Activated naive CD8-positive, alpha-beta T cell treated with anti-CD3 and anti-CD28 coated beads, Interleukin-2, amount 50 U/mL, for 24 hours (primary cell): ENCODE results near the gene ITPR2.

Experiments
- ATAC-seq: fragments of 150-1000 bp; cut with Tn5 transposase; one replicate; pipeline ENCODE4 v1.10.0; 2021
- DNase-seq: peaks from one replicate; pipeline ENCODE4 v3.0.0; 2021
- H3K27ac Mint-ChIP-seq: one replicate; pipeline ENCODE4 v1.8.0; 2021; ENCODE audit warnings: mild to moderate bottlenecking, mixed read lengths
- H3K27me3 Mint-ChIP-seq: one replicate; pipeline ENCODE4 v1.8.0; 2021; ENCODE audit warnings: mixed read lengths
- H3K36me3 Mint-ChIP-seq: one replicate; pipeline ENCODE4 v1.8.0; 2021; ENCODE audit warnings: low read depth, mixed read lengths
- H3K4me1 Mint-ChIP-seq: one replicate; pipeline ENCODE4 v1.8.0; 2021; ENCODE audit warnings: mixed read lengths
- H3K4me3 Mint-ChIP-seq: one replicate; pipeline ENCODE4 v1.8.0; 2021; ENCODE audit warnings: mild to moderate bottlenecking, moderate library complexity, mixed read lengths
- H3K9me3 Mint-ChIP-seq: one replicate; pipeline ENCODE4 v1.8.0; 2021; ENCODE audit warnings: mixed read lengths

ITPR2 gene

GRCh38 chr12:26750531-26751175 lies 82.3 kb downstream of the ITPR2 start:
- DNase-seq (no peak), ATAC-seq (no peak)
- H3K36me3 Mint-ChIP-seq = peaks cover 38% of the 10 kb centered on the region
- no peaks in the 10 kb centered on the region for H3K27me3 Mint-ChIP-seq
- peaks cover 15% of the 10 kb centered on the region for H3K9me3 Mint-ChIP-seq
- peak overlapping the region; percentile 26 for H3K4me3 Mint-ChIP-seq
- peak overlapping the region; percentile 95 for H3K27ac Mint-ChIP-seq
- H3K4me1 Mint-ChIP-seq = peaks cover 77% of the 10 kb centered on the region

GRCh38 chr12:26749781-26750180 lies 83.2 kb downstream of the ITPR2 start:
- Mint-ChIP-seq H3K4me3 (peak overlapping the region; percentile 46), H3K27ac (peak overlapping the region; percentile 95), H3K9me3 (peaks cover 14% of the 10 kb centered on the region), H3K4me1 (peaks cover 84% of the 10 kb centered on the region), H3K36me3 (peaks cover 31% of the 10 kb centered on the region), H3K27me3 (no peaks in the 10 kb centered on the region)
- no peak for ATAC-seq
- DNase-seq = no peak

GRCh38 chr12:26748741-26749431 lies 84.1 kb downstream of the ITPR2 start:
- H3K36me3 Mint-ChIP-seq = peaks cover 27% of the 10 kb centered on the region
- H3K4me3 Mint-ChIP-seq = peak overlapping the region; percentile 47
- H3K27me3 Mint-ChIP-seq = no peaks in the 10 kb centered on the region
- H3K4me1 Mint-ChIP-seq = peaks cover 90% of the 10 kb centered on the region
- H3K27ac Mint-ChIP-seq = peak overlapping the region; percentile 95
- DNase-seq = no peak
- peak; percentile 71 for ATAC-seq
- peaks cover 7% of the 10 kb centered on the region for H3K9me3 Mint-ChIP-seq

- Mint-ChIP-seq H3K9me3 (peaks cover 2% of the 10 kb centered on the region), H3K27ac (peak overlapping the region; percentile 95), H3K36me3 (peaks cover 24% of the 10 kb centered on the region), H3K4me3 (peak overlapping the region; percentile 47), H3K4me1 (peaks cover 90% of the 10 kb centered on the region), H3K27me3 (no peaks in the 10 kb centered on the region)
- peak; percentile 30 for ATAC-seq
- no peak for DNase-seq
Measured at GRCh38 chr12:26748412-26748740, 84.6 kb downstream of the ITPR2 start.

GRCh38 chr12:26746121-26746714 lies 86.8 kb downstream of the ITPR2 start:
- peaks cover 29% of the 10 kb centered on the region for H3K36me3 Mint-ChIP-seq
- peaks cover 78% of the 10 kb centered on the region for H3K4me1 Mint-ChIP-seq
- peaks cover 6% of the 10 kb centered on the region for H3K9me3 Mint-ChIP-seq
- H3K27me3 Mint-ChIP-seq = no peaks in the 10 kb centered on the region
- peak overlapping the region; percentile 95 for H3K27ac Mint-ChIP-seq
- DNase-seq (no peak), ATAC-seq (peak; percentile 63)
- peak overlapping the region; percentile 27 for H3K4me3 Mint-ChIP-seq

GRCh38 chr12:26744697-26745440 lies 88.1 kb downstream of the ITPR2 start:
- H3K27ac Mint-ChIP-seq = no peak overlapping the region
- H3K36me3 Mint-ChIP-seq = peaks cover 34% of the 10 kb centered on the region
- peaks cover 12% of the 10 kb centered on the region for H3K9me3 Mint-ChIP-seq
- H3K4me3 Mint-ChIP-seq = no peak overlapping the region
- H3K4me1 Mint-ChIP-seq = peaks cover 64% of the 10 kb centered on the region
- H3K27me3 Mint-ChIP-seq = no peaks in the 10 kb centered on the region
- ATAC-seq (no peak), DNase-seq (no peak)

GRCh38 chr12:26744042-26744626 lies 88.9 kb downstream of the ITPR2 start:
- peaks cover 16% of the 10 kb centered on the region for H3K9me3 Mint-ChIP-seq
- no peaks in the 10 kb centered on the region for H3K27me3 Mint-ChIP-seq
- ATAC-seq (no peak), DNase-seq (no peak)
- H3K4me1 Mint-ChIP-seq = peaks cover 57% of the 10 kb centered on the region
- no peak overlapping the region for H3K4me3 Mint-ChIP-seq
- no peak overlapping the region for H3K27ac Mint-ChIP-seq
- H3K36me3 Mint-ChIP-seq = peaks cover 38% of the 10 kb centered on the region

GRCh38 chr12:26741584-26742227 lies 91.3 kb downstream of the ITPR2 start:
- Mint-ChIP-seq H3K27me3 (no peaks in the 10 kb centered on the region), H3K27ac (no peak overlapping the region), H3K4me1 (peaks cover 41% of the 10 kb centered on the region), H3K4me3 (no peak overlapping the region), H3K36me3 (peaks cover 52% of the 10 kb centered on the region), H3K9me3 (peaks cover 27% of the 10 kb centered on the region)
- DNase-seq (no peak), ATAC-seq (no peak)

GRCh38 chr12:26740991-26741390 lies 92.0 kb downstream of the ITPR2 start:
- Mint-ChIP-seq H3K36me3 (peaks cover 54% of the 10 kb centered on the region), H3K4me3 (no peak overlapping the region), H3K27ac (no peak overlapping the region), H3K27me3 (no peaks in the 10 kb centered on the region), H3K4me1 (peaks cover 36% of the 10 kb centered on the region), H3K9me3 (peaks cover 27% of the 10 kb centered on the region)
- ATAC-seq = no peak
- no peak for DNase-seq

- Mint-ChIP-seq H3K36me3 (peaks cover 54% of the 10 kb centered on the region), H3K27me3 (no peaks in the 10 kb centered on the region), H3K4me1 (peaks cover 37% of the 10 kb centered on the region), H3K4me3 (no peak overlapping the region), H3K27ac (no peak overlapping the region), H3K9me3 (peaks cover 27% of the 10 kb centered on the region)
- DNase-seq = no peak
- ATAC-seq = no peak
Measured at GRCh38 chr12:26740348-26740747, 92.6 kb downstream of the ITPR2 start.

- peaks cover 44% of the 10 kb centered on the region for H3K36me3 Mint-ChIP-seq
- no peak overlapping the region for H3K4me3 Mint-ChIP-seq
- peaks cover 41% of the 10 kb centered on the region for H3K4me1 Mint-ChIP-seq
- no peak for ATAC-seq
- H3K9me3 Mint-ChIP-seq = peaks cover 27% of the 10 kb centered on the region
- H3K27ac Mint-ChIP-seq = no peak overlapping the region
- no peak for DNase-seq
- no peaks in the 10 kb centered on the region for H3K27me3 Mint-ChIP-seq
Measured at GRCh38 chr12:26737487-26738030, 95.4 kb downstream of the ITPR2 start.

- Mint-ChIP-seq H3K27me3 (no peaks in the 10 kb centered on the region), H3K36me3 (peaks cover 40% of the 10 kb centered on the region), H3K9me3 (peaks cover 23% of the 10 kb centered on the region), H3K4me3 (no peak overlapping the region), H3K27ac (no peak overlapping the region), H3K4me1 (peaks cover 44% of the 10 kb centered on the region)
- DNase-seq (no peak), ATAC-seq (no peak)
Measured at GRCh38 chr12:26736563-26737486, 96.2 kb downstream of the ITPR2 start.

GRCh38 chr12:26735249-26735639 lies 97.8 kb downstream of the ITPR2 start:
- Mint-ChIP-seq H3K9me3 (peaks cover 19% of the 10 kb centered on the region), H3K27me3 (no peaks in the 10 kb centered on the region), H3K36me3 (peaks cover 27% of the 10 kb centered on the region), H3K4me1 (peaks cover 52% of the 10 kb centered on the region), H3K4me3 (no peak overlapping the region), H3K27ac (no peak overlapping the region)
- ATAC-seq (no peak), DNase-seq (no peak)
